PC-9 (cell line): ENCODE results near the gene KCNIP2. TPM values are rescaled to one million over a fixed set of nuclear protein-coding genes. Genes with fewer than 3 reads are reported as not detected.
"Not testable (repeated sequence)": the region's sequence is repeated elsewhere in the genome, so short reads cannot be mapped to it uniquely, and the experiment has no call there.

ENCODE experiments used
- BruUV-seq: library from RNA; stranded (reverse); fragments of 400-500 nt; replicated peaks from 2 replicates; lab custom pipeline; 2021; lab: Mats Ljungman, UMichigan
- CTCF ChIA-PET: fragments of 300-600 bp; sonication (Branson Sonifier 250); formaldehyde crosslinking; loops from one replicate; lab custom pipeline; 2022; ENCODE audit warnings: antibody characterized with exemption; lab: Charles Lee
- POLR2A ChIA-PET: fragments of 300-600 bp; sonication (Branson Sonifier 250); formaldehyde crosslinking; loops from one replicate; lab custom pipeline; 2022; ENCODE audit warnings: antibody characterized with exemption; ENCODE audit not compliant: unreplicated experiment; lab: Charles Lee
- DNase-seq, 2 experiments: peaks; one replicate each; pipeline versions ENCODE4 v3.0.0 to v3.0.0-alpha.2; 2015 to 2022; ENCODE audit warnings: mixed read lengths in 1 of 2
- H2AFZ ChIP-seq: fragments of 200-600 bp; sonication (generic); 2 replicates; pipeline ENCODE4 v1.8.1; 2017; ENCODE audit warnings: antibody characterized with exemption
- H3F3A ChIP-seq: fragments of 200-600 bp; sonication (generic); 2 replicates; pipeline ENCODE4 v1.8.1; 2017; ENCODE audit warnings: antibody characterized with exemption, mild to moderate bottlenecking, low read depth; ENCODE audit not compliant: insufficient read depth
- H3K27ac ChIP-seq: fragments of 200-600 bp; sonication (generic); 2 replicates; pipeline ENCODE4 v1.6.1; 2016; ENCODE audit warnings: mixed run types
- H3K27me3 ChIP-seq: fragments of 200-600 bp; sonication (generic); 2 replicates; pipeline ENCODE4 v1.6.1; 2016; ENCODE audit warnings: low read depth, mixed run types; ENCODE audit not compliant: insufficient read depth
- H3K36me3 ChIP-seq: fragments of 200-600 bp; sonication (generic); 2 replicates; pipeline ENCODE4 v1.6.1; 2016; ENCODE audit warnings: low read depth, mixed run types
- H3K4me1 ChIP-seq: fragments of 200-600 bp; sonication (generic); replicated peaks from 2 replicates; pipeline ENCODE4 v1.6.1; 2016; ENCODE audit warnings: mixed run types; ENCODE audit not compliant: insufficient read depth
- H3K4me2 ChIP-seq: fragments of 200-600 bp; sonication (generic); 2 replicates; pipeline ENCODE4 v1.6.1; 2017; ENCODE audit warnings: mixed run types
- H3K4me3 ChIP-seq: fragments of 200-600 bp; sonication (generic); 2 replicates; pipeline ENCODE4 v1.6.1; 2016; ENCODE audit warnings: mixed run types
- H3K79me2 ChIP-seq: fragments of 200-600 bp; sonication (generic); 2 replicates; pipeline ENCODE4 v1.6.1; 2017; ENCODE audit warnings: low read depth, mixed run types
- H3K9me2 ChIP-seq: fragments of 200-600 bp; sonication (generic); 2 replicates; pipeline ENCODE4 v1.8.1; 2017; ENCODE audit warnings: mild to moderate bottlenecking; ENCODE audit not compliant: insufficient read depth
- H3K9me3 ChIP-seq: fragments of 200-600 bp; sonication (generic); 2 replicates; pipeline ENCODE4 v1.8.1; 2016; ENCODE audit warnings: low read depth; ENCODE audit not compliant: insufficient read depth
- H4K20me1 ChIP-seq: fragments of 200-600 bp; sonication (generic); 2 replicates; pipeline ENCODE4 v1.8.1; 2017; ENCODE audit not compliant: insufficient read depth
- EZH2 ChIP-seq: fragments of 200-600 bp; sonication (generic); IDR thresholded peaks from 2 replicates; pipeline ENCODE4 v1.8.0; 2017; ENCODE audit warnings: antibody characterized with exemption, low read depth
- intact Hi-C: fragments of 100-400 bp; cut with micrococcal nuclease; formaldehyde crosslinking; loops from one replicate; pipeline ENCODE4 v1.10.0; 2022; ENCODE audit not compliant: unreplicated experiment
- total RNA-seq: library from RNA; stranded (reverse); gene quantifications from 2 replicates; pipeline ENCODE4 v1.2.3, GENCODE V29; 2021
- TF ChIP-seq, protein P1 (sequence below): fragments of 200-600 bp; sonication (generic); conservative IDR thresholded peaks from 2 replicates; pipeline ENCODE4 v1.6.1; 2017; ENCODE audit warnings: mixed run types, antibody characterized with exemption, mild to moderate bottlenecking, moderate library complexity

KCNIP2 gene
- total RNA-seq, 1 experiment from 2014 or later, result 4.0 TPM

DNA sequence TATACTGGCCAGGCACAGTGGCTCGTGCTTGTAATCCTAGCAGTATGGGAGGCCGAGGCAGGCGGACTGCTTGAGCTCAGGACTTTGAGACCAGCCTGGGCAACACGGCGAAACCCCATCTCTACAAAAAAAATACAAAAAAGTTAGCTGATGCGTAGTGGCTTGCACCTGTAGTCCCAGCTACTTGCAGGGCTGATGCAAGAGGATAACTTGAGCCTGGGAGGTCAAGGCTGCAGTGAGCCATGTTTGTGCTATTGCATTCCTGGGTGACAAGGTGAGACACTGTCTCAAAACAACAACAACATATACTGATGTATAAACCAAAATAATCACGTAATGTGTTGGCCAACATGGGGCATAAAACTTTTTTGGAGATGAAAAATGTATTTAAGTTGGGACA lies 53.9 kb downstream of the KCNIP2 start:
- Histone ChIP-seq H4K20me1 (no peaks in the 10 kb centered on the region), H3K9me3 (no peaks in the 10 kb centered on the region), H3K9me2 (no peaks in the 10 kb centered on the region), H3K79me2 (no peaks in the 10 kb centered on the region), H2AFZ (no peak overlapping the region), H3F3A (peaks cover 14% of the 10 kb centered on the region; the same call in 1 of the 2 replicates), H3K27ac (no peak overlapping the region), H3K36me3 (no peaks in the 10 kb centered on the region; the same call in 1 of the 2 replicates), H3K4me3 (no peak overlapping the region), H3K4me1 (no peaks in the 10 kb centered on the region), H3K4me2 (no peak overlapping the region), H3K27me3 (no peaks in the 10 kb centered on the region)
- ChIA-PET CTCF (no interaction called here), POLR2A (no interaction called here)
- intact Hi-C loops, result loop anchor here (10.0 kb wide), 1 partner anchor 335 kb away; no protein-coding TSS in a partner anchor
- BruUV-seq, result no TSS peak
- TF ChIP-seq EZH2, result no peak
- TF ChIP-seq, protein P1, sequence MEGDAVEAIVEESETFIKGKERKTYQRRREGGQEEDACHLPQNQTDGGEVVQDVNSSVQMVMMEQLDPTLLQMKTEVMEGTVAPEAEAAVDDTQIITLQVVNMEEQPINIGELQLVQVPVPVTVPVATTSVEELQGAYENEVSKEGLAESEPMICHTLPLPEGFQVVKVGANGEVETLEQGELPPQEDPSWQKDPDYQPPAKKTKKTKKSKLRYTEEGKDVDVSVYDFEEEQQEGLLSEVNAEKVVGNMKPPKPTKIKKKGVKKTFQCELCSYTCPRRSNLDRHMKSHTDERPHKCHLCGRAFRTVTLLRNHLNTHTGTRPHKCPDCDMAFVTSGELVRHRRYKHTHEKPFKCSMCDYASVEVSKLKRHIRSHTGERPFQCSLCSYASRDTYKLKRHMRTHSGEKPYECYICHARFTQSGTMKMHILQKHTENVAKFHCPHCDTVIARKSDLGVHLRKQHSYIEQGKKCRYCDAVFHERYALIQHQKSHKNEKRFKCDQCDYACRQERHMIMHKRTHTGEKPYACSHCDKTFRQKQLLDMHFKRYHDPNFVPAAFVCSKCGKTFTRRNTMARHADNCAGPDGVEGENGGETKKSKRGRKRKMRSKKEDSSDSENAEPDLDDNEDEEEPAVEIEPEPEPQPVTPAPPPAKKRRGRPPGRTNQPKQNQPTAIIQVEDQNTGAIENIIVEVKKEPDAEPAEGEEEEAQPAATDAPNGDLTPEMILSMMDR, result no peak
- no peak for DNase-seq

DNA sequence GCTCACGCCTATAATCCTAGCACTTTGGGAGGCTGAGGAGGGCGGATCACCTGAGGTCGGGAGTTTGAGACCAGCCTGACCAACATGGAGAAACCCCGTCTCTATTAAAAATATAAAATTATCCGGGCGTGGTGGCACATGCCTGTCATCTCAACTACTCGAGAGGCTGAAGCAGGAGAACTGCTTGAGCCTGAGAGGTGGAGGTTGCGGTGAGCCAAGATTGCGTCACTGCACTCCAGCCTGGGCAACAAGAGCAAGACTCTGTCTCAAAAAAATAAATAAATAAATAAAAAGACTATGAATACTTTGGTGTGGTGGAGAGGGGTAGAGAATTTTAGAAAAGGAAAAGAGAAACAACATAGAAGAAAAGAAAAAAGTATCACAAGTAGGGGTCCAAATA lies 54.4 kb downstream of the KCNIP2 start:
- CTCF ChIA-PET, H3K36me3 ChIP-seq, H3K79me2 ChIP-seq: not testable (repeated sequence)

DNA sequence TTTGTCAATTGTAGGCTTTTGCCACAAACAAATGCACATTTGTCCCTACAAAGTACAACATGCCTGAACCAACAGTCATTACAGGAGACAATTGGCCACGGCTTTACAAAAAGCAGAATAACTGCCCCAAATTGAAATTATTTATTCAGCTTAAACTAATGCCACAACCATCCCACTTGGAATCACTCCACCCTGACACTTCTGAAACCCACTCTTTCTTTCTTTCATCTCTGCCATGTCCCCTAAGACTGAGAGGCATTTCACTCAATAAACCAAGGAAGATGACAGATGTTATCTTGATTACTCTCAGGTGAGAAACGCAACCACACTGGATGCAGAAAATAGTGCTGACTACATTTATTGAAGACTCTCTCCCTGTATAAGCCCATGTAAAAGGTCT lies 57.8 kb downstream of the KCNIP2 start:
- H2AFZ ChIP-seq, result no peak overlapping the region
- H3K27ac ChIP-seq, result no peak overlapping the region
- H3F3A ChIP-seq, result peaks cover 25% of the 10 kb centered on the region
- peaks cover 10% of the 10 kb centered on the region; the same call in 1 of the 2 replicates for H3K79me2 ChIP-seq
- no peaks in the 10 kb centered on the region for H3K9me2 ChIP-seq
- H3K27me3 ChIP-seq, result no peaks in the 10 kb centered on the region
- H3K4me2 ChIP-seq, result no peak overlapping the region
- H4K20me1 ChIP-seq, result peaks cover 1% of the 10 kb centered on the region; the same call in 1 of the 2 replicates
- intact Hi-C loops, result loop anchor here (10.0 kb wide), 1 partner anchor 331 kb away; no protein-coding TSS in a partner anchor
- TF ChIP-seq, protein P1, result no peak
- no peak for TF ChIP-seq EZH2
- CTCF ChIA-PET, result no interaction called here
- no peaks in the 10 kb centered on the region for H3K36me3 ChIP-seq
- no peak for DNase-seq
- POLR2A ChIA-PET, result no interaction called here
- BruUV-seq, result no TSS peak
- H3K4me1 ChIP-seq, result peaks cover 11% of the 10 kb centered on the region; the same call in 1 of the 2 replicates
- no peak overlapping the region for H3K4me3 ChIP-seq
- H3K9me3 ChIP-seq, result no peaks in the 10 kb centered on the region

More for the DNA sequence above, 54.4 kb downstream of the KCNIP2 start:
- H3K4me2 ChIP-seq, H3K27me3 ChIP-seq, H3K27ac ChIP-seq, H3K9me3 ChIP-seq, H2AFZ ChIP-seq, H3K4me1 ChIP-seq, BruUV-seq, DNase-seq, H3K4me3 ChIP-seq, H4K20me1 ChIP-seq, POLR2A ChIA-PET, H3K9me2 ChIP-seq: not testable (repeated sequence)
- intact Hi-C loops, result loop anchor here (10.0 kb wide), 1 partner anchor 334 kb away; no protein-coding TSS in a partner anchor
- H3F3A ChIP-seq, result peaks cover 19% of the 10 kb centered on the region
